ENCODE data around the gene SNCG.
"Not testable (repeated sequence)": the region's sequence is repeated elsewhere in the genome, so short reads cannot be mapped to it uniquely, and the experiment has no call there.

The SNCG gene

DNA sequence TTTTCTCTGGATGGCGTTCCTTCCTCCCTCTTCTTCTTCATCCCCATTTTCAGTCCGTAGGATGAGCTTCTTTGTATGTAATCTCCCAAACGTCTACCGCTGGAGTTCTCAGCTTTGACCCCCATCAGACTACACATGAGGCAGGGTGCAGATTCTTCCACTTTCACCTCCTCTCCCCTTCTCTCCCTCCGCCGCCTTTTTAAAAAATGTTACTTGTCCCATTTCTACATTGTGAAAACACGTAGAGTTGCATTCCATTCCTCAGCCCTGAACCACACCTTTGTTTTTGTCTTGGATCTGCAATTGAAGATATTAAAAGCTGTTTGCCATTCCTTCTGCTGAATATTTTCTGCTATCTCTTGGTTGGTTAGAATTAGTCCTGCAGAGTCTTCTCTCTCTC is 16.1 kb downstream of the SNCG start:
- DNase-seq (ENCODE audit: extremely low read depth, low read depth): no peak
- TF ChIP-seq, protein P1, sequence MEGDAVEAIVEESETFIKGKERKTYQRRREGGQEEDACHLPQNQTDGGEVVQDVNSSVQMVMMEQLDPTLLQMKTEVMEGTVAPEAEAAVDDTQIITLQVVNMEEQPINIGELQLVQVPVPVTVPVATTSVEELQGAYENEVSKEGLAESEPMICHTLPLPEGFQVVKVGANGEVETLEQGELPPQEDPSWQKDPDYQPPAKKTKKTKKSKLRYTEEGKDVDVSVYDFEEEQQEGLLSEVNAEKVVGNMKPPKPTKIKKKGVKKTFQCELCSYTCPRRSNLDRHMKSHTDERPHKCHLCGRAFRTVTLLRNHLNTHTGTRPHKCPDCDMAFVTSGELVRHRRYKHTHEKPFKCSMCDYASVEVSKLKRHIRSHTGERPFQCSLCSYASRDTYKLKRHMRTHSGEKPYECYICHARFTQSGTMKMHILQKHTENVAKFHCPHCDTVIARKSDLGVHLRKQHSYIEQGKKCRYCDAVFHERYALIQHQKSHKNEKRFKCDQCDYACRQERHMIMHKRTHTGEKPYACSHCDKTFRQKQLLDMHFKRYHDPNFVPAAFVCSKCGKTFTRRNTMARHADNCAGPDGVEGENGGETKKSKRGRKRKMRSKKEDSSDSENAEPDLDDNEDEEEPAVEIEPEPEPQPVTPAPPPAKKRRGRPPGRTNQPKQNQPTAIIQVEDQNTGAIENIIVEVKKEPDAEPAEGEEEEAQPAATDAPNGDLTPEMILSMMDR (IDR thresholded peaks at IDR 0.05; ENCODE audit: low read depth, low read length): no peak

DNA sequence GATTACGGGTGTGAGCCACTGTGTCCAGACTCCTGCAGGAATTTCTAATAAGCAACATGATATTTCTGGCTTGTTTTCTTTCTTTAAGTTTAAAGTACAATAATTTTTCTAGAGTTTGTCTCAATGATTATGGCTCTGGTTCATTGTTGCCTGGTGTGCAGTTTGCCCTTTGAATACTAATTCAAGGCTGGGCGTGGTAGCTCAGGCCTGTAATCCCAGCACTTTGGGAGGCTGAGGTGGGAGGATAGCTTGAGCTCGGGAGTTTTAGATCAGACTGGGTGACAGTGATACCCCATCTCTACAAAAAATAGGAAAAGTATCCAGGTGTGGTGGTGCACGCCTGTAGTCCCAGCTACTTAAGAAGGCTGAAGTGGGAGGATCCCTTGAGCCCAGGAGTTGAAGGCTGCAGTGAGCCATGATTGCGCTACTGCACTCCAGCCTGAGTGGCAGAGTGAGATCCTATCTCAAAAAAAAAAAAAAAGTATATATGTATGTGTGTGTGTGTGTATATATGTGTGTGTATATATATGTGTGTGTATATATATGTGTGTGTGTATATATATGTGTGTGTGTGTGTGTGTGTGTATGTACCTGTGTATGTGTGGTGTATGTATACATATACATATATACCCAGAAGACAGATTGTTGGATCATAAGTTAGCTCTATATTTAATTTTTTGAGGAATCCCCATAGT is 18.1 kb downstream of the SNCG start:
- no peak for DNase-seq (ENCODE audit: extremely low read depth, low read depth)

DNA sequence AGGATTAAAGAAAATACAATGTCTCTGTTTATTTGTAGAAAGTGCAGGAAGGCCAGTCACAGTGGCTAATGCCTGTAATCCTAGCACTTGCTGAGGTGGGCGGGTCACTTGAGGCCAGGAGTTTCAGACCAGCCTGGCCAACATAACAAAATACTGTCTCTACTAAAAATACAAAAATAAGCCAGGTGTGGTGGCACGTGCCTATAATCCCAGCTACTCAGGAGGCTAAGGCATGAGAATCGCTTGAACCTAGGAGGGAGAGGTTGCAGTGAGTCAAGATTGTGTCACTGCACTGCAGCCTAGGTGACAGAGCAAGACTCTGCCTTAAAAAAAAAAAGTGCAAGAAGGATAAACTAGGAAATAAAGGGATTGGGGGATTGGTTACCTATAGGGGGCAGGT is 20.1 kb downstream of the SNCG start:
- DNase-seq (ENCODE audit: extremely low read depth, low read depth): not testable (repeated sequence)

More for the DNA sequence above, 18.1 kb downstream of the SNCG start:
- TF ChIP-seq, protein P1 (IDR thresholded peaks at IDR 0.05; ENCODE audit: low read depth, low read length): no peak

GRCh38 chr10:86979296-86979818 is 21.0 kb downstream of the SNCG start:
- no peak for DNase-seq (ENCODE audit: extremely low read depth, low read depth)
- TF ChIP-seq, protein P1 (IDR thresholded peaks at IDR 0.05; ENCODE audit: low read depth, low read length): no peak

DNA sequence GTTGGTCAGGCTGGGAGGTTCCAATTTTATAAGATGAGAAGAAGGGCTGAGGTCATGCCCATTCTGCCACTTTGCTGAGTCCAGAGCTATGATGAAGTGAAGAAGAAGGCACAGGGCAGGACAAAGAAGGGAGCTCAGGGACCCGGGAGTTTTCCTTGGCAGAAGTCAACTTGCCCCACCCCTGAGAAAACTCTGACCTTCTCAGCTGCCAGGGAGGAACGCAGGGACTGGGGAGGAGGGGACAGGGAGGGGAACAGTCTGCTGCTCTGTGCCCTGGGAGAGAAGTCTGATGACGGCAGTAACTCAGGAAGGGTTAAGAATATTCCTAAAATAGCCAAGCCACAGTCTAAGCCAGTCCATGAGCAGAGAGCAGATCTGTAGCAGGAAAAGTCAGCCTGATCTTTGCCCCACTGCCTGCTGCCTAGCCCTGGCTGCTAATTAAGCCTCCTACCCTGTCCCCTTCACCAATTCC is 21.6 kb downstream of the SNCG start:
- no peak for DNase-seq (ENCODE audit: extremely low read depth, low read depth)
- TF ChIP-seq, protein P1 (IDR thresholded peaks at IDR 0.05; ENCODE audit: low read depth, low read length): no peak

GRCh38 chr10:86981020-86981419 is 22.6 kb downstream of the SNCG start:
- DNase-seq (ENCODE audit: extremely low read depth, low read depth): not testable (repeated sequence)

DNA sequence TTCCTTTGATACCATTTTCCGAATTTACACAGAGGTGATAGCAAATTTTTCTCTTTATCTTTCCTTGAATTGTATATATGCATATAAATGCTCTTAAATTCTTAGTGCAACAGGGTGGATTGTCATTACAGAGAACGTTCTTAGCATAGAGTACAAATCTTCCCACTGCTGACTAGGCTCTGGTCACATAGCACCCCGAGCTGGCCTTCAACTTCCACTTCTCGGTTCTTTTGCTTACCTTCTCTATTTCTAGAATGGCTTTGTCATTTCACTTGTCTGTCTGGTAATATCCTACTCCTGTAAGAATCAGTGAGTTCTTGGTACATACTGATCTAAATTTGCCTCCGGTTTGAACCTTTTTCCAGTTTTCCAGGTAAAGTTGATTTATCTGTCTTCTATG is 23.3 kb downstream of the SNCG start:
- TF ChIP-seq, protein P1 (IDR thresholded peaks at IDR 0.05; ENCODE audit: low read depth, low read length): no peak
- no peak for DNase-seq (ENCODE audit: extremely low read depth, low read depth)

GRCh38 chr10:86984498-86984897 is 26.1 kb downstream of the SNCG start:
- not testable (repeated sequence) for DNase-seq (ENCODE audit: extremely low read depth, low read depth)

DNA sequence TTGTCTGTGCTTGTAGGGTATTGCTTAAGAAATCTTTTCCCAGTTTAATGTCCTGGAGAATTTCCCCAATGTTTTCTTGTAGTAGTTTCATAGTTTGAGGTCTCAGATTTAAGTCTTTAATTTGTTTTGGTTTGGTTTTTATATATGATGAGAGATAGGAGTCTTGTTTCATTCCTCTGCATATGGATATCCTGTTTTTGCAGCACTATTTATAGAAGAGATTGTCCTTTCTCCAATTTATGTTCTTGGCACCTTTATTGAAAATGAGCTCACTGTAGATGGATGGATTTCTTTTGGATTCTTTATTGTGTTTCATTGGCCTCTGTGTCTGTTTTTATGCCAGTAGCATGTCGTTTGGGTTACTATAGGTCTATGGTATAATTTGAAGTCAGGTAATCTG is 30.1 kb downstream of the SNCG start:
- no peak for DNase-seq (ENCODE audit: extremely low read depth, low read depth)
- TF ChIP-seq, protein P1 (IDR thresholded peaks at IDR 0.05; ENCODE audit: low read depth, low read length): no peak

DNA sequence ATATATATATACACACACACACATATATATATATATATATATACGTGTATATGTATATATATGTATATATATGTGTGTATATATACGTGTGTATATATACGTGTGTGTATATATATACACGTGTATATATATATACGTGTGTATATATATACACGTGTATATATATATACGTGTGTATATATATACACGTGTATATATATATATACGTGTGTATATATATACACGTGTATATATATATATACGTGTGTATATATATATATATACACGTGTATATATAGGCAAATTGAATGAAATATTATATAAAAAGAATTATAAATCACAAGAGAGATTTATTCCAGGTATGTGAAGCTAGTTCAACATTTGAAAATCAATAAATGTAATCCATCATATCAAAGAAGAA is 33.0 kb downstream of the SNCG start:
- DNase-seq (ENCODE audit: extremely low read depth, low read depth): not testable (repeated sequence)
